ENCODE measurements around the gene ALOX15.

- no peak for TF ChIP-seq CTCF (IDR thresholded peaks at IDR 0.05)
- no peak for TF ChIP-seq POLR2A (IDR thresholded peaks at IDR 0.05; ENCODE audit: low read depth)
- no peak for TF ChIP-seq POLR2AphosphoS5 (IDR thresholded peaks at IDR 0.05)
Observed at GRCh38 chr17:4652997-4653396, 11.5 kb upstream of the ALOX15 start.

Measured in esophagus muscularis mucosa (tissue), 3 donors.